Liver (tissue), 9 donors: Measurements from ENCODE around the gene LRRC8B. TPM values are rescaled to one million over a fixed set of nuclear protein-coding genes. Genes with fewer than 3 reads are reported as not detected.

Experiments
- DNase-seq: peaks from one replicate; pipeline ENCODE4 v3.0.0-alpha.2; 2017; ENCODE audit warnings: low spot score
- H3K27ac ChIP-seq, 2 donors: one replicate each; pipeline ENCODE4 v1.7.0; 2013; ENCODE audit warnings: inconsistent platforms in 2 of 2, low read length in 2 of 2, control low read depth in 1 of 2, low read depth in 1 of 2, mild to moderate bottlenecking in 1 of 2
- H3K27me3 ChIP-seq, 4 donors: one replicate each; pipeline versions ENCODE4 v1.6.1 to v1.7.0; 2013; ENCODE audit warnings: low read length in 3 of 4, inconsistent platforms in 1 of 4, mild to moderate bottlenecking in 1 of 4, moderate library complexity in 1 of 4; ENCODE audit not compliant: control insufficient read depth in 4 of 4, insufficient read depth in 4 of 4
- H3K36me3 ChIP-seq, 4 donors: one replicate each; pipeline versions ENCODE4 v1.6.1 to v1.7.0; 2013; ENCODE audit warnings: low read length in 3 of 4, mild to moderate bottlenecking in 3 of 4, low read depth in 1 of 4, moderate library complexity in 1 of 4; ENCODE audit not compliant: control insufficient read depth in 4 of 4, insufficient read depth in 3 of 4
- H3K4me1 ChIP-seq, 4 donors: one replicate each; pipeline versions ENCODE4 v1.6.1 to v1.7.0; 2013; ENCODE audit warnings: low read length in 3 of 4, mild to moderate bottlenecking in 3 of 4, moderate library complexity in 1 of 4; ENCODE audit not compliant: control insufficient read depth in 4 of 4, insufficient read depth in 4 of 4
- H3K4me3 ChIP-seq, 3 donors: one replicate each; pipeline versions ENCODE4 v1.6.1 to v1.7.0; 2013; ENCODE audit warnings: low read length in 3 of 3, control low read depth in 1 of 3, low read depth in 1 of 3, mild to moderate bottlenecking in 1 of 3
- H3K9ac ChIP-seq, 2 donors: one replicate each; pipeline ENCODE4 v1.7.0; 2013; ENCODE audit warnings: low read length in 2 of 2, mild to moderate bottlenecking in 2 of 2, moderate library complexity in 2 of 2, control low read depth in 1 of 2, low read depth in 1 of 2
- H3K9me3 ChIP-seq, 4 donors: one replicate each; pipeline versions ENCODE4 v1.6.1 to v1.7.0; 2013; ENCODE audit warnings: low read length in 3 of 4; ENCODE audit not compliant: control insufficient read depth in 4 of 4
- FOXA1 ChIP-seq: IDR thresholded peaks from 2 replicates; pipeline ENCODE4 v1.6.1; 2016; ENCODE audit warnings: antibody characterized with exemption
- FOXA2 ChIP-seq: IDR thresholded peaks from 2 replicates; pipeline ENCODE4 v1.6.1; 2016; ENCODE audit warnings: antibody characterized with exemption
- GABPA ChIP-seq, 2 donors: IDR thresholded peaks in 1 of 2; conservative IDR thresholded peaks in 1 of 2; 2 replicates each; pipeline ENCODE4 v1.6.1; 2016; ENCODE audit warnings: antibody characterized with exemption in 2 of 2, mild to moderate bottlenecking in 1 of 2, moderate library complexity in 1 of 2
- HNF4A ChIP-seq, 2 donors: conservative IDR thresholded peaks; 2 replicates each; pipeline ENCODE4 v1.6.1; 2016; ENCODE audit warnings: antibody characterized with exemption in 2 of 2, mild to moderate bottlenecking in 2 of 2
- HNF4G ChIP-seq: IDR thresholded peaks from 2 replicates; pipeline ENCODE4 v1.6.1; 2016; ENCODE audit warnings: antibody characterized with exemption
- JUND ChIP-seq, 2 donors: IDR thresholded peaks; 2 replicates each; pipeline ENCODE4 v1.6.1; 2016; ENCODE audit warnings: antibody characterized with exemption in 2 of 2
- NR2F2 ChIP-seq: IDR thresholded peaks from 2 replicates; pipeline ENCODE4 v1.6.1; 2016; ENCODE audit warnings: antibody characterized with exemption
- RAD21 ChIP-seq, 2 donors: IDR thresholded peaks; 2 replicates each; pipeline ENCODE4 v1.6.1; 2016; ENCODE audit warnings: antibody characterized with exemption in 2 of 2, mild to moderate bottlenecking in 2 of 2
- RXRA ChIP-seq, 2 donors: IDR thresholded peaks; 2 replicates each; pipeline ENCODE4 v1.6.1; 2017 to 2018; ENCODE audit warnings: antibody characterized with exemption in 2 of 2, mild to moderate bottlenecking in 1 of 2
- SP1 ChIP-seq: IDR thresholded peaks from 2 replicates; pipeline ENCODE4 v1.6.1; 2018; ENCODE audit warnings: antibody characterized with exemption, mild to moderate bottlenecking
- TAF1 ChIP-seq: conservative IDR thresholded peaks from 2 replicates; pipeline ENCODE4 v1.6.1; 2016; ENCODE audit warnings: antibody characterized with exemption, mild to moderate bottlenecking
- YY1 ChIP-seq: IDR thresholded peaks from 2 replicates; pipeline ENCODE4 v1.6.1; 2016; ENCODE audit warnings: antibody characterized with exemption, mild to moderate bottlenecking
- WGBS: extraction: QIAGEN DNeasy Blood & Tissue Kit; methylation state at CpG from one replicate; pipeline ENCODE4 v1.1.7; 2013; 5-methylcytosine and 5-hydroxymethylcytosine counted together
- polyA plus RNA-seq, 2 donors: library from polyadenylated mRNA; stranded (reverse) in 1 of 2; unstranded in 1 of 2; fragments of 200-250 nt in 1 of 2; fragments of >200 nt in 1 of 2; fragmentation: Nextera tagmentation in 1 of 2; extraction: Ambion mirVana in 1 of 2; gene quantifications; one replicate each; pipeline versions ENCODE4 v1.2.1 to v1.2.3, GENCODE V29; 2013 to 2015
- total RNA-seq, 2 donors: library from RNA; depleted of rRNA; stranded (reverse); fragments of >200 nt; gene quantifications; one replicate each; pipeline ENCODE4 v1.2.3, GENCODE V29; 2014
- TF ChIP-seq, protein P1 (sequence below): IDR thresholded peaks from 2 replicates; pipeline ENCODE4 v1.6.1; 2016; ENCODE audit warnings: antibody characterized with exemption
- TF ChIP-seq, protein P2 (sequence below): IDR thresholded peaks from 2 replicates; pipeline ENCODE4 v1.6.1; 2016; ENCODE audit warnings: antibody characterized with exemption, mild to moderate bottlenecking
- TF ChIP-seq, protein P3 (sequence below): IDR thresholded peaks from 2 replicates; pipeline ENCODE4 v1.6.1; 2016; ENCODE audit warnings: antibody characterized with exemption
- TF ChIP-seq, protein P4 (sequence below): IDR thresholded peaks from 2 replicates; pipeline ENCODE4 v1.6.1; 2016; ENCODE audit warnings: antibody characterized with exemption
- TF ChIP-seq, protein P5 (sequence below): fragments of 150-350 bp; IDR thresholded peaks from 2 replicates; pipeline ENCODE4 v1.5.1; 2017; ENCODE audit warnings: improper control_type of control experiment, low read depth, low read length; ENCODE audit not compliant: missing input control
- donor health status: healthy.
- donor health status: healthy.
- donor health status: healthy.
- donor health status: healthy.
- donor health status: healthy.

LRRC8B gene
- total and polyA plus RNA-seq, 4 donors, result 1.2 to 4.3 (median 2.5) TPM

DNA sequence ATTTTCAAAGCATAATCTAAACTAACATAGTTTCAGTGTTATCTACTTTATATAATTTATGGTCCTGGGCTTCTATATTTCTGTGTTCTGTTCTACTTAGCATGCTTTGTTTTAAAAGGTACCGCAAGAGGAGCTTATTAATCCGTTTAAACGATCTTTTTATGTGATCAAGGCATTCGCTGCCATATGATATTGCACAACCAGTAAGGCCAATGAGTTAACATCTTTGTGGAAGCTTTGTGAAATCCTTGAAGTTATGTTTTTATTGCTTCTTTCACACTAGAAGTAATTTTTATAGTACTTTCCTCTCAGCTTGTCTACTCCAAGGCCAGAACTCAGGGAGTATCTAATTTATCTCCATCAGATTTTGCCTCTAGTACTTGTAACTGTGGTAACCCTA is 117.2 kb downstream of the LRRC8B start:
- Histone ChIP-seq H3K9me3 (no peaks in the 10 kb centered on the region), H3K4me1 (no peaks in the 10 kb centered on the region), H3K36me3 (peaks cover 0 to 2% (median 0%) of the 10 kb centered on the region in 4 donors), H3K27ac (no peak overlapping the region), H3K27me3 (no peaks in the 10 kb centered on the region), H3K9ac (no peak overlapping the region), H3K4me3 (no peak overlapping the region)
- 86% methylated on average over 4 of the region's 4 CpGs for WGBS
- no peak for TF ChIP-seq JUND (IDR thresholded peaks at IDR 0.05)
- TF ChIP-seq, protein P1, sequence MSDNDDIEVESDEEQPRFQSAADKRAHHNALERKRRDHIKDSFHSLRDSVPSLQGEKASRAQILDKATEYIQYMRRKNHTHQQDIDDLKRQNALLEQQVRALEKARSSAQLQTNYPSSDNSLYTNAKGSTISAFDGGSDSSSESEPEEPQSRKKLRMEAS, result no peak
- TF ChIP-seq RAD21 (IDR thresholded peaks at IDR 0.05), result no peak
- TF ChIP-seq YY1, result no peak
- no peak for TF ChIP-seq FOXA1
- no peak for TF ChIP-seq HNF4A (conservative IDR thresholded peaks at IDR 0.05)
- TF ChIP-seq, protein P2, sequence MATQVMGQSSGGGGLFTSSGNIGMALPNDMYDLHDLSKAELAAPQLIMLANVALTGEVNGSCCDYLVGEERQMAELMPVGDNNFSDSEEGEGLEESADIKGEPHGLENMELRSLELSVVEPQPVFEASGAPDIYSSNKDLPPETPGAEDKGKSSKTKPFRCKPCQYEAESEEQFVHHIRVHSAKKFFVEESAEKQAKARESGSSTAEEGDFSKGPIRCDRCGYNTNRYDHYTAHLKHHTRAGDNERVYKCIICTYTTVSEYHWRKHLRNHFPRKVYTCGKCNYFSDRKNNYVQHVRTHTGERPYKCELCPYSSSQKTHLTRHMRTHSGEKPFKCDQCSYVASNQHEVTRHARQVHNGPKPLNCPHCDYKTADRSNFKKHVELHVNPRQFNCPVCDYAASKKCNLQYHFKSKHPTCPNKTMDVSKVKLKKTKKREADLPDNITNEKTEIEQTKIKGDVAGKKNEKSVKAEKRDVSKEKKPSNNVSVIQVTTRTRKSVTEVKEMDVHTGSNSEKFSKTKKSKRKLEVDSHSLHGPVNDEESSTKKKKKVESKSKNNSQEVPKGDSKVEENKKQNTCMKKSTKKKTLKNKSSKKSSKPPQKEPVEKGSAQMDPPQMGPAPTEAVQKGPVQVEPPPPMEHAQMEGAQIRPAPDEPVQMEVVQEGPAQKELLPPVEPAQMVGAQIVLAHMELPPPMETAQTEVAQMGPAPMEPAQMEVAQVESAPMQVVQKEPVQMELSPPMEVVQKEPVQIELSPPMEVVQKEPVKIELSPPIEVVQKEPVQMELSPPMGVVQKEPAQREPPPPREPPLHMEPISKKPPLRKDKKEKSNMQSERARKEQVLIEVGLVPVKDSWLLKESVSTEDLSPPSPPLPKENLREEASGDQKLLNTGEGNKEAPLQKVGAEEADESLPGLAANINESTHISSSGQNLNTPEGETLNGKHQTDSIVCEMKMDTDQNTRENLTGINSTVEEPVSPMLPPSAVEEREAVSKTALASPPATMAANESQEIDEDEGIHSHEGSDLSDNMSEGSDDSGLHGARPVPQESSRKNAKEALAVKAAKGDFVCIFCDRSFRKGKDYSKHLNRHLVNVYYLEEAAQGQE, result no peak
- no peak for TF ChIP-seq GABPA (IDR thresholded peaks at IDR 0.05 in 1 of 2, conservative IDR thresholded peaks at IDR 0.05 in 1 of 2)
- no peak for TF ChIP-seq FOXA2
- TF ChIP-seq, protein P3, sequence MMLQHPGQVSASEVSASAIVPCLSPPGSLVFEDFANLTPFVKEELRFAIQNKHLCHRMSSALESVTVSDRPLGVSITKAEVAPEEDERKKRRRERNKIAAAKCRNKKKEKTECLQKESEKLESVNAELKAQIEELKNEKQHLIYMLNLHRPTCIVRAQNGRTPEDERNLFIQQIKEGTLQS, result no peak
- TF ChIP-seq, protein P4, sequence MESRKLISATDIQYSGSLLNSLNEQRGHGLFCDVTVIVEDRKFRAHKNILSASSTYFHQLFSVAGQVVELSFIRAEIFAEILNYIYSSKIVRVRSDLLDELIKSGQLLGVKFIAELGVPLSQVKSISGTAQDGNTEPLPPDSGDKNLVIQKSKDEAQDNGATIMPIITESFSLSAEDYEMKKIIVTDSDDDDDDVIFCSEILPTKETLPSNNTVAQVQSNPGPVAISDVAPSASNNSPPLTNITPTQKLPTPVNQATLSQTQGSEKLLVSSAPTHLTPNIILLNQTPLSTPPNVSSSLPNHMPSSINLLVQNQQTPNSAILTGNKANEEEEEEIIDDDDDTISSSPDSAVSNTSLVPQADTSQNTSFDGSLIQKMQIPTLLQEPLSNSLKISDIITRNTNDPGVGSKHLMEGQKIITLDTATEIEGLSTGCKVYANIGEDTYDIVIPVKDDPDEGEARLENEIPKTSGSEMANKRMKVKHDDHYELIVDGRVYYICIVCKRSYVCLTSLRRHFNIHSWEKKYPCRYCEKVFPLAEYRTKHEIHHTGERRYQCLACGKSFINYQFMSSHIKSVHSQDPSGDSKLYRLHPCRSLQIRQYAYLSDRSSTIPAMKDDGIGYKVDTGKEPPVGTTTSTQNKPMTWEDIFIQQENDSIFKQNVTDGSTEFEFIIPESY, result no peak
- no peak for TF ChIP-seq SP1
- TF ChIP-seq, protein P5, sequence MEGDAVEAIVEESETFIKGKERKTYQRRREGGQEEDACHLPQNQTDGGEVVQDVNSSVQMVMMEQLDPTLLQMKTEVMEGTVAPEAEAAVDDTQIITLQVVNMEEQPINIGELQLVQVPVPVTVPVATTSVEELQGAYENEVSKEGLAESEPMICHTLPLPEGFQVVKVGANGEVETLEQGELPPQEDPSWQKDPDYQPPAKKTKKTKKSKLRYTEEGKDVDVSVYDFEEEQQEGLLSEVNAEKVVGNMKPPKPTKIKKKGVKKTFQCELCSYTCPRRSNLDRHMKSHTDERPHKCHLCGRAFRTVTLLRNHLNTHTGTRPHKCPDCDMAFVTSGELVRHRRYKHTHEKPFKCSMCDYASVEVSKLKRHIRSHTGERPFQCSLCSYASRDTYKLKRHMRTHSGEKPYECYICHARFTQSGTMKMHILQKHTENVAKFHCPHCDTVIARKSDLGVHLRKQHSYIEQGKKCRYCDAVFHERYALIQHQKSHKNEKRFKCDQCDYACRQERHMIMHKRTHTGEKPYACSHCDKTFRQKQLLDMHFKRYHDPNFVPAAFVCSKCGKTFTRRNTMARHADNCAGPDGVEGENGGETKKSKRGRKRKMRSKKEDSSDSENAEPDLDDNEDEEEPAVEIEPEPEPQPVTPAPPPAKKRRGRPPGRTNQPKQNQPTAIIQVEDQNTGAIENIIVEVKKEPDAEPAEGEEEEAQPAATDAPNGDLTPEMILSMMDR, result no peak
- no peak for TF ChIP-seq HNF4G
- no peak for TF ChIP-seq RXRA (IDR thresholded peaks at IDR 0.05)
- no peak for TF ChIP-seq NR2F2
- TF ChIP-seq TAF1, result no peak
- no peak for DNase-seq

DNA sequence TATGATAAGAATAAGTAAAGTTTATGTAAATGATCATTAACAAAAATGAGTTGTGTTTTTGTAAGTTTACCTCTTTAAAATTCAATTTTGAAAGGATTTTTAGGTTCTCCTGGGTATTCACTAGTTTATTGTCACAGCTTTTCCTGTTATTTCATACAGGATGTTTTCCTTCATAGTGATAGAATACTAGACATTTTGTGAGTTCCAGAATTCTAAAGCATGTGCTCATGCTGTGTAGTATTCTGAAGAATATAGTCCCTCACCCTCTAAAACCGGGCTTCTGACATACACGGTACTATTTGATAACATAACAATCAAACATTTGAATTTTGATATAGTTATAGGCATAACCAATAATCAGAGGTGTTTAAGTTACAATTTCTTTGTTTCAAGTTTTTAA is 118.9 kb downstream of the LRRC8B start:
- Histone ChIP-seq H3K9ac (no peak overlapping the region), H3K27me3 (no peaks in the 10 kb centered on the region), H3K36me3 (peaks cover 0 to 2% (median 0%) of the 10 kb centered on the region in 4 donors), H3K4me3 (no peak overlapping the region), H3K9me3 (no peaks in the 10 kb centered on the region), H3K4me1 (no peaks in the 10 kb centered on the region), H3K27ac (no peak overlapping the region)
- 79% methylated on average over 2 of the region's 2 CpGs for WGBS
- DNase-seq, result no peak
- TF ChIP-seq, protein P2, result no peak
- TF ChIP-seq, protein P3, result no peak
- TF ChIP-seq NR2F2, result no peak
